ENCODE measurements around the gene ALKBH2. TPM values are rescaled to one million over a fixed set of nuclear protein-coding genes. Genes with fewer than 3 reads are reported as not detected.

ALKBH2 gene
- polyA plus RNA-seq, 1 experiment = 23.3 TPM

GRCh38 chr12:109105176-109105575 lies 11.9 kb upstream of the ALKBH2 start:
- ChIA-PET POLR2A (no interaction called here), CTCF (no interaction called here)
- DNase-seq (ENCODE audit: low read depth) = no peak
- no peak overlapping the region for H3K4me3 ChIP-seq (ENCODE audit: low read depth, low read length)
- no peaks in the 10 kb centered on the region for H3K27me3 ChIP-seq (ENCODE audit: control insufficient read depth, insufficient read depth, low read length)
- H3K36me3 ChIP-seq (ENCODE audit: control insufficient read depth, insufficient read depth, low read length) = peaks cover 20% of the 10 kb centered on the region
- TF ChIP-seq CTCF (IDR thresholded peaks at IDR 0.05; ENCODE audit: insufficient read depth, low read depth, low read length) = no peak

GRCh38 chr12:109102491-109102890 lies 9.2 kb upstream of the ALKBH2 start:
- Histone ChIP-seq H3K4me3 (ENCODE audit: low read depth, low read length) (no peak overlapping the region), H3K36me3 (ENCODE audit: control insufficient read depth, insufficient read depth, low read length) (peaks cover 20% of the 10 kb centered on the region), H3K27me3 (ENCODE audit: control insufficient read depth, insufficient read depth, low read length) (no peaks in the 10 kb centered on the region)
- ChIA-PET CTCF (interaction anchor here (4.8 kb wide), 1 partner anchor 9 kb away, joined by 32 read pairs; no protein-coding TSS in a partner anchor), POLR2A (no interaction called here)
- no peak for DNase-seq (ENCODE audit: low read depth)
- no peak for TF ChIP-seq CTCF (IDR thresholded peaks at IDR 0.05; ENCODE audit: insufficient read depth, low read depth, low read length)

GRCh38 chr12:109100741-109101140 lies 7.5 kb upstream of the ALKBH2 start:
- no peak for TF ChIP-seq CTCF (IDR thresholded peaks at IDR 0.05; ENCODE audit: insufficient read depth, low read depth, low read length)
- H3K27me3 ChIP-seq (ENCODE audit: control insufficient read depth, insufficient read depth, low read length) = no peaks in the 10 kb centered on the region
- no peak for DNase-seq (ENCODE audit: low read depth)
- H3K36me3 ChIP-seq (ENCODE audit: control insufficient read depth, insufficient read depth, low read length) = peaks cover 15% of the 10 kb centered on the region
- H3K4me3 ChIP-seq (ENCODE audit: low read depth, low read length) = no peak overlapping the region
- ChIA-PET CTCF (interaction anchor here (0.9 to 4.8 kb wide), 2 partner anchors 11 to 15 kb away, joined by 3 to 32 read pairs; no protein-coding TSS in a partner anchor), POLR2A (no interaction called here)

- DNase-seq (ENCODE audit: low read depth) = no peak
- POLR2A ChIA-PET = no interaction called here
These were observed 6.3 kb upstream of the ALKBH2 start for GRCh38 chr12:109099431-109100020.

GRCh38 chr12:109098651-109099050 lies 5.4 kb upstream of the ALKBH2 start:
- Histone ChIP-seq H3K27me3 (ENCODE audit: control insufficient read depth, insufficient read depth, low read length) (no peaks in the 10 kb centered on the region), H3K36me3 (ENCODE audit: control insufficient read depth, insufficient read depth, low read length) (peaks cover 4% of the 10 kb centered on the region), H3K4me3 (ENCODE audit: low read depth, low read length) (peak overlapping the region; percentile 79)
- no peak for DNase-seq (ENCODE audit: low read depth)
- ChIA-PET POLR2A (no interaction called here), CTCF (interaction anchor here (0.8 to 4.8 kb wide), 2 partner anchors 13 to 14 kb away, joined by 4 to 32 read pairs; no protein-coding TSS in a partner anchor)
- no peak for TF ChIP-seq CTCF (IDR thresholded peaks at IDR 0.05; ENCODE audit: insufficient read depth, low read depth, low read length)

More at GRCh38 chr12:109099431-109100020, 6.3 kb upstream of the ALKBH2 start:
- CTCF ChIA-PET = interaction anchor here (0.6 to 4.8 kb wide), 3 partner anchors 12 to 557 kb away, joined by 3 to 32 read pairs (median 3); no protein-coding TSS in a partner anchor
- H3K4me3 ChIP-seq (ENCODE audit: low read depth, low read length) = peak overlapping the region; percentile 79; the same call in 1 of the 2 replicates
- H3K36me3 ChIP-seq (ENCODE audit: control insufficient read depth, insufficient read depth, low read length) = peaks cover 8% of the 10 kb centered on the region
- H3K27me3 ChIP-seq (ENCODE audit: control insufficient read depth, insufficient read depth, low read length) = no peaks in the 10 kb centered on the region
- no peak for TF ChIP-seq CTCF (IDR thresholded peaks at IDR 0.05; ENCODE audit: insufficient read depth, low read depth, low read length)
